ENCODE data around the gene PHF2.

DNA sequence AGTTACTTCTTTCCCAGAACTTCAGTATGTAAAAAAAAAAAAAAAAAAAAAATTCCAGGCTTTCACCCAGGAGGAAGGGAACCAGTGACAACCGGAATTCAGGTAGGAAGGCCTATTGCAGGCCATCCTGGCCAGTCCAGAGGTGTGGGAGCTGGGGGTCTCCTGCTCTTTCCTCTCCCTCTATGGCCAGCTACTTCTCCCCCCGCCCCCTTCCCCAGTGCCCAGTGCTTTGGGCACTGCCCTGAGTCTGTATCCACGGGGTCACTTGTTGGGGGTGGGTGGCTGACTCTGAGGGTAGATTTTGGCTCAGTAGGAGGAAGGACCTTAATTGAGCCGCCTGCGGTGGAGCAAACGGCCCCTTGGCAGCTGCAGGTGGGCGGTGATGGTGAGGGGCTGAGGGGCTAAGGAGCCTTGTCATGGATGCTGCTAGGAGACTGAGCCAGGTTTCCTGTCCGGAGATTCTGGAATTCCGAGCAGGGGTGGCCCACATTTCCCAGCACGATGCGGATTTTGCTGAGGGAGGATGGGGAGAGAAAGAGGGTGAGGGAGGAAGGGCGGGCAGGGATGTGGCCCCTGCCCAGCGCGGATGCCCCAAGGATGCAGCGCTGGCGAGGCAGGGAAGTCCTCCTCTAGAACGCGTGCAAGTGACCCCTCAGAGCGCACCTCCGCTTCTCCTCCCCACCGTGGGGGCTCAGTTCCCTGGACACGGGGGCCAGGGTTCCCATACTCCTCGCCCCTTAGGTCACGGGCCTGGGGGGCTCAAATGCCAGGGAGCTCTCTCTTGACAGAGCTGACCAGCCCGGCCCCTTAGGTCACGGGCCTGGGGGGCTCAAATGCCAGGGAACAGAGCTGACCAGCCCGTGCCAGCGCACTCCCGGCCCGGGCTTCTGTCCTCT, 1.2 kb upstream of the PHF2 start:
- no peak for TF ChIP-seq EZH2 (IDR thresholded peaks at IDR 0.05; ENCODE audit: insufficient read depth, poor library complexity, severe bottlenecking)
- TF ChIP-seq EZH2phosphoT487 (IDR thresholded peaks at IDR 0.05; ENCODE audit: insufficient read depth, low read depth) = no peak
